RWPE2 (cell line): ENCODE data around the gene PLCXD3.

Source experiments
- ATAC-seq: fragments of 200-7000 bp; cut with Tn5 transposase; 3 replicates; pipeline ENCODE4 v1.9.1; 2021; ENCODE audit warnings: low read depth
- DNase-seq: peaks from one replicate; pipeline ENCODE4 v3.0.0-alpha.2; 2020; ENCODE audit warnings: low spot score
- H3K27ac ChIP-seq: fragments of 450-650 bp; 2 replicates; pipeline ENCODE4 v1.5.1; 2017; ENCODE audit warnings: mild to moderate bottlenecking; ENCODE audit not compliant: poor library complexity, severe bottlenecking
- H3K27me3 ChIP-seq: fragments of 250-450 bp; sonication (Bioruptor Pico); 2 replicates; pipeline ENCODE4 v1.5.1; 2021; ENCODE audit warnings: mild to moderate bottlenecking, moderate library complexity; ENCODE audit not compliant: insufficient read depth, poor library complexity, severe bottlenecking
- H3K36me3 ChIP-seq: fragments of 250-450 bp; sonication (Bioruptor Pico); 2 replicates; pipeline ENCODE4 v1.5.1; 2020; ENCODE audit warnings: low read depth, mild to moderate bottlenecking, moderate library complexity
- H3K4me1 ChIP-seq: fragments of 250-450 bp; sonication (Bioruptor Pico); 2 replicates; pipeline ENCODE4 v1.5.1; 2021; ENCODE audit warnings: mild to moderate bottlenecking, moderate library complexity; ENCODE audit not compliant: insufficient read depth, poor library complexity, severe bottlenecking
- H3K4me3 ChIP-seq: fragments of 250-450 bp; sonication (Bioruptor Pico); 2 replicates; pipeline ENCODE4 v1.5.1; 2021; ENCODE audit warnings: mild to moderate bottlenecking, moderate library complexity; ENCODE audit not compliant: severe bottlenecking
- H3K9me3 ChIP-seq: fragments of 250-450 bp; sonication (Bioruptor Pico); 2 replicates; pipeline ENCODE4 v1.5.1; 2021; ENCODE audit warnings: mild to moderate bottlenecking, moderate library complexity; ENCODE audit not compliant: severe bottlenecking
- CTCF ChIP-seq: fragments of 450-650 bp; IDR thresholded peaks from one replicate; pipeline ENCODE4 v1.5.1; 2017; ENCODE audit warnings: mild to moderate bottlenecking, moderate library complexity; ENCODE audit not compliant: poor library complexity, severe bottlenecking

PLCXD3 gene

GRCh38 chr5:41452506-41452905 lies 57.9 kb downstream of the PLCXD3 start:
- no peaks in the 10 kb centered on the region for H3K4me1 ChIP-seq
- H3K27me3 ChIP-seq, result no peaks in the 10 kb centered on the region
- no peak overlapping the region for H3K27ac ChIP-seq
- H3K36me3 ChIP-seq, result no peaks in the 10 kb centered on the region
- no peak for DNase-seq
- H3K4me3 ChIP-seq, result no peak overlapping the region
- no peak for ATAC-seq
- no peaks in the 10 kb centered on the region for H3K9me3 ChIP-seq
- no peak for TF ChIP-seq CTCF

- no peak overlapping the region for H3K27ac ChIP-seq
- no peaks in the 10 kb centered on the region for H3K36me3 ChIP-seq
- H3K4me3 ChIP-seq, result no peak overlapping the region
- ATAC-seq, result no peak
- DNase-seq, result no peak
- no peaks in the 10 kb centered on the region for H3K9me3 ChIP-seq
- H3K4me1 ChIP-seq, result no peaks in the 10 kb centered on the region
- no peak for TF ChIP-seq CTCF
- H3K27me3 ChIP-seq, result no peaks in the 10 kb centered on the region
These were observed 62.5 kb downstream of the PLCXD3 start for GRCh38 chr5:41447650-41448510.

- ATAC-seq, result no peak
- H3K4me3 ChIP-seq, result no peak overlapping the region
- no peaks in the 10 kb centered on the region for H3K36me3 ChIP-seq
- DNase-seq, result no peak
- H3K9me3 ChIP-seq, result no peaks in the 10 kb centered on the region
- no peaks in the 10 kb centered on the region for H3K27me3 ChIP-seq
- H3K27ac ChIP-seq, result no peak overlapping the region
- TF ChIP-seq CTCF, result no peak
- H3K4me1 ChIP-seq, result no peaks in the 10 kb centered on the region
These were observed 64.4 kb downstream of the PLCXD3 start for GRCh38 chr5:41445937-41446563.

- H3K36me3 ChIP-seq, result no peaks in the 10 kb centered on the region
- no peak overlapping the region for H3K4me3 ChIP-seq
- H3K27ac ChIP-seq, result no peak overlapping the region
- DNase-seq (no peak), ATAC-seq (no peak)
- no peaks in the 10 kb centered on the region for H3K4me1 ChIP-seq
- no peaks in the 10 kb centered on the region for H3K27me3 ChIP-seq
- no peak for TF ChIP-seq CTCF
- no peaks in the 10 kb centered on the region for H3K9me3 ChIP-seq
These were observed 75.1 kb downstream of the PLCXD3 start for GRCh38 chr5:41435276-41435675.
